ENCODE measurements around the gene FUBP1. TPM values are rescaled to one million over a fixed set of nuclear protein-coding genes. Genes with fewer than 3 reads are reported as not detected.
"Not testable (repeated sequence)": the region's sequence is repeated elsewhere in the genome, so short reads cannot be mapped to it uniquely, and the experiment has no call there.

FUBP1 gene
- total RNA-seq, 1 experiment from 2014 or later = 188 TPM

GRCh38 chr1:77987919-77988318 lies 9.0 kb upstream of the FUBP1 start:
- Mint-ChIP-seq H3K27me3 (ENCODE audit: unreplicated experiment) (no peaks in the 10 kb centered on the region), H3K27ac (ENCODE audit: unreplicated experiment) (no peak overlapping the region), H3K4me3 (ENCODE audit: low read depth, unreplicated experiment) (no peak overlapping the region), H3K9me3 (ENCODE audit: low read depth, unreplicated experiment) (no peaks in the 10 kb centered on the region), H3K4me1 (ENCODE audit: low read depth, unreplicated experiment) (peaks cover 20% of the 10 kb centered on the region), H3K36me3 (ENCODE audit: insufficient read depth, unreplicated experiment) (peaks cover 9% of the 10 kb centered on the region)
- CTCF ChIA-PET = no interaction called here
- TF ChIP-seq, protein P1, sequence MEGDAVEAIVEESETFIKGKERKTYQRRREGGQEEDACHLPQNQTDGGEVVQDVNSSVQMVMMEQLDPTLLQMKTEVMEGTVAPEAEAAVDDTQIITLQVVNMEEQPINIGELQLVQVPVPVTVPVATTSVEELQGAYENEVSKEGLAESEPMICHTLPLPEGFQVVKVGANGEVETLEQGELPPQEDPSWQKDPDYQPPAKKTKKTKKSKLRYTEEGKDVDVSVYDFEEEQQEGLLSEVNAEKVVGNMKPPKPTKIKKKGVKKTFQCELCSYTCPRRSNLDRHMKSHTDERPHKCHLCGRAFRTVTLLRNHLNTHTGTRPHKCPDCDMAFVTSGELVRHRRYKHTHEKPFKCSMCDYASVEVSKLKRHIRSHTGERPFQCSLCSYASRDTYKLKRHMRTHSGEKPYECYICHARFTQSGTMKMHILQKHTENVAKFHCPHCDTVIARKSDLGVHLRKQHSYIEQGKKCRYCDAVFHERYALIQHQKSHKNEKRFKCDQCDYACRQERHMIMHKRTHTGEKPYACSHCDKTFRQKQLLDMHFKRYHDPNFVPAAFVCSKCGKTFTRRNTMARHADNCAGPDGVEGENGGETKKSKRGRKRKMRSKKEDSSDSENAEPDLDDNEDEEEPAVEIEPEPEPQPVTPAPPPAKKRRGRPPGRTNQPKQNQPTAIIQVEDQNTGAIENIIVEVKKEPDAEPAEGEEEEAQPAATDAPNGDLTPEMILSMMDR (IDR thresholded peaks at IDR 0.05; ENCODE audit: unreplicated experiment) = no peak
- no TSS peak for BruUV-seq (replicated peaks)
- DNase-seq = no peak
- intact Hi-C loops (cut with micrococcal nuclease; ENCODE audit: unreplicated experiment) = no loop called here

GRCh38 chr1:77986810-77987209 lies 7.9 kb upstream of the FUBP1 start:
- BruUV-seq (replicated peaks) = no TSS peak
- Mint-ChIP-seq H3K4me3 (ENCODE audit: low read depth, unreplicated experiment) (no peak overlapping the region), H3K4me1 (ENCODE audit: low read depth, unreplicated experiment) (peaks cover 25% of the 10 kb centered on the region), H3K27me3 (ENCODE audit: unreplicated experiment) (no peaks in the 10 kb centered on the region), H3K9me3 (ENCODE audit: low read depth, unreplicated experiment) (no peaks in the 10 kb centered on the region), H3K36me3 (ENCODE audit: insufficient read depth, unreplicated experiment) (peaks cover 9% of the 10 kb centered on the region), H3K27ac (ENCODE audit: unreplicated experiment) (no peak overlapping the region)
- DNase-seq = no peak
- TF ChIP-seq, protein P1 (IDR thresholded peaks at IDR 0.05; ENCODE audit: unreplicated experiment) = no peak
- CTCF ChIA-PET = no interaction called here
- intact Hi-C loops (cut with micrococcal nuclease; ENCODE audit: unreplicated experiment) = no loop called here

DNA sequence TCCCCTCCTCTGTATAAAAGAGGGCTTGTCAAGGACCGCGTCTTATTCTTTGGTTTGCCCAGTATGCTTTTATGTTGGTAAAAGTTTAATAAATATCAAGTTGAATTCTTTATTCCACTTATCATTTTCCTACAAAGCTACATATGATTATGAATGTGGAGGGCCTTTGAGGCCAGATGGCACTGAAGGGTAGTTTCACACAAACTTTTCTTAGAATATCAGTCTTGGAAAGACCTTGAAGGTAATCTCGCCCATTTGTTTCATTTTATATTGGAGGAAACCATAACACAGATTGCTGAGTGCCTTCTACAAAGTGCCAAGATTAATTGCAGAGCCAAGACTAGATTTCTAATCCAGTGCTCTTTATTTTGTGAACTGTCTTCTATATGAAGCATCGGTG lies 5.8 kb upstream of the FUBP1 start:
- BruUV-seq (replicated peaks) = no TSS peak
- H3K36me3 Mint-ChIP-seq (ENCODE audit: insufficient read depth, unreplicated experiment) = peaks cover 5% of the 10 kb centered on the region
- no peak overlapping the region for H3K27ac Mint-ChIP-seq (ENCODE audit: unreplicated experiment)
- TF ChIP-seq, protein P1 (IDR thresholded peaks at IDR 0.05; ENCODE audit: unreplicated experiment) = no peak
- intact Hi-C loops (cut with micrococcal nuclease; ENCODE audit: unreplicated experiment) = no loop called here
- CTCF ChIA-PET = no interaction called here
- no peak overlapping the region for H3K4me3 Mint-ChIP-seq (ENCODE audit: low read depth, unreplicated experiment)
- peaks cover 21% of the 10 kb centered on the region for H3K4me1 Mint-ChIP-seq (ENCODE audit: low read depth, unreplicated experiment)
- no peaks in the 10 kb centered on the region for H3K27me3 Mint-ChIP-seq (ENCODE audit: unreplicated experiment)
- no peaks in the 10 kb centered on the region for H3K9me3 Mint-ChIP-seq (ENCODE audit: low read depth, unreplicated experiment)
- DNase-seq = no peak

DNA sequence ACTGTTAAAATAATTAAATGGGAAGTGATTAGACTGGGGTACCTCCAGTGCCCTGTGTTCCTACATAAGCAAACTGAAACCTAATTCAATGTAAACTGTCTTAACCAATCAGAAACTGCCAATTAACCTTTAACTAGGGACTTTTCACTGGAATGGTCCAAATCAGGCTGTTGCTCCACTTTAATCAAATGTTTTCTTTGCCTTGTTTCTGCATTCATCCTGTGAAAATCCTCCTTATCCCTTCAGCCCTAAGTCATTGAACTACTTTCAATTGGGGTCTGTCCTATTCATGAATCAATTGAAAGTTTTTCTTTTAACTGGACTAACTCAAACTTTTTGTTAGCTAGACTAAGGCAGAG lies 5.1 kb upstream of the FUBP1 start:
- Mint-ChIP-seq H3K27ac (ENCODE audit: unreplicated experiment) (no peak overlapping the region), H3K9me3 (ENCODE audit: low read depth, unreplicated experiment) (no peaks in the 10 kb centered on the region), H3K27me3 (ENCODE audit: unreplicated experiment) (no peaks in the 10 kb centered on the region), H3K36me3 (ENCODE audit: insufficient read depth, unreplicated experiment) (peaks cover 5% of the 10 kb centered on the region), H3K4me1 (ENCODE audit: low read depth, unreplicated experiment) (peaks cover 17% of the 10 kb centered on the region), H3K4me3 (ENCODE audit: low read depth, unreplicated experiment) (no peak overlapping the region)
- CTCF ChIA-PET = no interaction called here
- BruUV-seq (replicated peaks) = no TSS peak
- TF ChIP-seq, protein P1 (IDR thresholded peaks at IDR 0.05; ENCODE audit: unreplicated experiment) = no peak
- intact Hi-C loops (cut with micrococcal nuclease; ENCODE audit: unreplicated experiment) = no loop called here
- DNase-seq = no peak

DNA sequence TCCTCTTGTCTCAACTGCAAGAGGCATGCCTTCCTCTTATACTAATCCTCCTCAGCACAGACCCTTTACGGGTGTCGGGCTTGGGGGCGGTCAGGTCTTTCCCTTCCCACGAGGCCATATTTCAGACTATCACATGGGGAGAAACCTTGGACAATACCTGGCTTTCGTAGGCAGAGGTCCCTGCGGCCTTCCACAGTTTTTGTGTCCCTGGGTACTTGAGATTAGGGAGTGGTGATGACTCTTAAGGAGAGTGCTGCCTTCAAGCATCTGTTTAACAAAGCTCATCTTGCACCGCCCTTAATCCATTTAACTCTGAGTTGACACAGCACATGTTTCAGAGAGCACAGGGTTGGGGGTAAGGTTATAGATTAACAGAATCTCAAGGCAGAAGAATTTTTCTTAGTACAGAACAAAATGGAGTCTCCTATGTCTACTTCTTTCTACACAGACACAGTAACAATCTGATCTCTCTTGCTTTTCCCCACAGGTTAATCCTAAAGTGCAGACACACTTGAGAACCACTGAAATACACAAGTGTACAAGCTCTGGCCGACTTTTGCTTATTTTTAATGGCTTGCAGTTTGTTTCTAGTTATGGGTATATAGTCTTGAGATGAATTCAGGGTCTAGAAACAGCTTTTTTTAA lies 4.6 kb upstream of the FUBP1 start:
- intact Hi-C loops (cut with micrococcal nuclease; ENCODE audit: unreplicated experiment); DNase-seq: not testable (repeated sequence)
- peaks cover 17% of the 10 kb centered on the region for H3K4me1 Mint-ChIP-seq (ENCODE audit: low read depth, unreplicated experiment)

More for the DNA sequence above, 4.6 kb upstream of the FUBP1 start:
- CTCF ChIA-PET; H3K27me3 Mint-ChIP-seq (ENCODE audit: unreplicated experiment); H3K36me3 Mint-ChIP-seq (ENCODE audit: insufficient read depth, unreplicated experiment); H3K9me3 Mint-ChIP-seq (ENCODE audit: low read depth, unreplicated experiment); BruUV-seq (replicated peaks); H3K27ac Mint-ChIP-seq (ENCODE audit: unreplicated experiment): not testable (repeated sequence)
- H3K4me3 Mint-ChIP-seq (ENCODE audit: low read depth, unreplicated experiment) = peak overlapping the region; percentile 39
